Measurements from ENCODE around the gene DHX9. TPM values are rescaled to one million over a fixed set of nuclear protein-coding genes. Genes with fewer than 3 reads are reported as not detected.
"Not testable (repeated sequence)": the region's sequence is repeated elsewhere in the genome, so short reads cannot be mapped to it uniquely, and the experiment has no call there.

Gene DHX9
- total RNA-seq, 1 donor from 2014 or later = 181 TPM

- DNase-seq (ENCODE audit: low spot score) = no peak
These were observed 50.9 kb downstream of the DHX9 start for GRCh38 chr1:182889997-182890396.

GRCh38 chr1:182890927-182891610, 51.9 kb downstream of the DHX9 start:
- DNase-seq (ENCODE audit: low spot score) = no peak

- no peak for DNase-seq (ENCODE audit: low spot score)
These were observed 58.5 kb downstream of the DHX9 start for GRCh38 chr1:182897696-182898095.

GRCh38 chr1:182901946-182902345, 62.8 kb downstream of the DHX9 start:
- DNase-seq (ENCODE audit: low spot score) = not testable (repeated sequence)

GRCh38 chr1:182905321-182905720, 66.2 kb downstream of the DHX9 start:
- no peak for DNase-seq (ENCODE audit: low spot score)

- no peak for DNase-seq (ENCODE audit: low spot score)
These were observed 70.4 kb downstream of the DHX9 start for GRCh38 chr1:182909578-182909977.

GRCh38 chr1:182910143-182910542, 71.0 kb downstream of the DHX9 start:
- no peak for DNase-seq (ENCODE audit: low spot score)

- no peak for DNase-seq (ENCODE audit: low spot score)
These were observed 74.3 kb downstream of the DHX9 start for GRCh38 chr1:182913401-182913800.

GRCh38 chr1:182917378-182917777, 78.2 kb downstream of the DHX9 start:
- DNase-seq (ENCODE audit: low spot score) = no peak

GRCh38 chr1:182925661-182926060, 86.5 kb downstream of the DHX9 start:
- no peak for DNase-seq (ENCODE audit: low spot score)

- no peak for DNase-seq (ENCODE audit: low spot score)
These were observed 88.7 kb downstream of the DHX9 start for GRCh38 chr1:182927693-182928433.

- DNase-seq (ENCODE audit: low spot score) = no peak
These were observed 91.8 kb downstream of the DHX9 start for GRCh38 chr1:182930985-182931384.

GRCh38 chr1:182935716-182936115, 96.6 kb downstream of the DHX9 start:
- no peak for DNase-seq (ENCODE audit: low spot score)

Other genes with a start within 250 kb of the DHX9 start
- 22.4 TPM for gene RGS16, start 235.0 kb upstream of the DHX9 start, total RNA-seq
- not detected for gene RGS8, start 154.8 kb upstream of the DHX9 start, total RNA-seq
- gene NPL, start 49.6 kb upstream of the DHX9 start, total RNA-seq = 25.6 TPM
- not detected for gene SHCBP1L, start 113.8 kb downstream of the DHX9 start, total RNA-seq
- 111 TPM for gene LAMC1, start 184.1 kb downstream of the DHX9 start, total RNA-seq

Data from ureter (tissue), 1 donor.